GM18502 (cell line): Measurements from ENCODE around the gene AKAP7.

Experiments used
- ATAC-seq: cut with Tn5 transposase; IDR thresholded peaks from one replicate; pipeline ENCODE4 v1.9.1; 2021; ENCODE audit warnings: mild to moderate bottlenecking; ENCODE audit not compliant: unreplicated experiment, poor library complexity

The AKAP7 gene

DNA sequence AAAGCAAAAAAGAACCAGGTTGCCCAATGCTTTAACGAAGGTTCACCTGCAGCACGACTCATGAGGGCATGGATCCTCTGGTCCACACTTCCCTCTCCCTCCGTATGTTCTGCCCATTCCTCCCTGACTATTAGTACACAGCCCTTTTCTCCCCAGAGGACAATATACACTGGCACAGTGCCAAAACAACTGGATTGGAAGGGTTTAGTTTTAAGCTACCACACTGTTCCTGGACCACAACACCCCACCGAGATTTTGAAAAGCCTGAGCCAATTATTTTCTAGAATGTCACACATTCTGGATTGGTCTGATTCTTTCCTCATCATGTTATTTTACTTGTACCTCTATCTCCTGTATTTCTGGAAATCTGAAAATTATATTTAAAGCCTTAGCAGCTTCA is 2.9 kb upstream of the AKAP7 start:
- ATAC-seq, result no peak

- no peak for ATAC-seq
Measured at GRCh38 chr6:131134220-131134979, 867 bp upstream of the AKAP7 start.

GRCh38 chr6:131134980-131135243 is 355 bp upstream of the AKAP7 start:
- no peak for ATAC-seq

DNA sequence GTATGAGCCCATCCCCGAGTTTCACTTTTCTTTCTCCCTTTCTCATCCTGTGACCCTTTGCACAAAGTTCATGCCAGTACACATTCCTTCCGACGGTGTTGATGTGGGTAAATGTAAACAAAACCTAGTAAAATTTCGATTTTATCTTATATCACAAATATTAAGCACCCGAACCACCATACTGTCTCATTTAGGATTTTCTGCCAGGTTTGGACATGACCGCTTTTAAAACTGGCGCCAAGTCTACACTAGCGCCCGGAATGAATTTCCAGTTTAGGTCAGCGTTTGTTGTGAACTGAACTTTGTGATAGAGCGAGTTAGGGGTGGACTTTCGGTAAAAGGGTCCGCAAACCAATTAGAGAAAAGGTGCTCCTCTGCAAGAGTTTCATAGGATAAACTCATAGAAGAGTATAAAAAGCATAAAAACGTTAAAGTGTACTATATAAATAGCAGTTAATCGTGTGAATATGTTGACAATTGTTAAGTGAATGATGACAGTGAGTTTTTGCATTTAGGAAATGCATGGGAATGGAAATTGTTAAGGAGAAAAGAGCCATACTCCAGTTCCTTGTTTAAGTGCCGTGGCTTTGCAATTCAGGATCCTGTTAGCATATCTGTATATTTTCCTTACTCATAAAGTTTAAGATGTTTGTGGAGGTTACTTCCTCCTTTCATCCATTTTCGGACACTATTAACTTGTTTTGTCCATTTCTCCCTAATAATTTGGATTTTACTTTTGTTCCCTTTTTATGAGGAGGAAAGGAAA is 937 bp downstream of the AKAP7 start:
- peak; percentile 11 for ATAC-seq

DNA sequence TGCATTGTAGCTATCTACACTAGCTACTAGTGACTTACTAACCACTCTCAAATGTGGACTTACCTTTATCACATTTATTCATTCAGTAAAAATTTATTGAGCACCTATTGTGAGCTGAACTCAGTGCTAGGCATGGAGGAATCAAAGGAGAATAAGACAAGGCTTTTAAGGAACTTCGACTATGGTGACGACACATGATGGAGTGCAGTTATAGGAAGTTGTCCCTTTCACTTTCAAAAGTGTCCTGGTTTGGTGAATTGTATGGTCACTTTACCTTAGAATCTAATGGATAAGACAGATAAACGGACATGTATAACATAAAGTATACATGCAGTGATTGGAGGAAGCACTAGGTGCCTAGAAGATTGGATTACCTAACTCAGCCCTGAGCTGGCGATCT is 4.3 kb downstream of the AKAP7 start:
- ATAC-seq, result no peak

DNA sequence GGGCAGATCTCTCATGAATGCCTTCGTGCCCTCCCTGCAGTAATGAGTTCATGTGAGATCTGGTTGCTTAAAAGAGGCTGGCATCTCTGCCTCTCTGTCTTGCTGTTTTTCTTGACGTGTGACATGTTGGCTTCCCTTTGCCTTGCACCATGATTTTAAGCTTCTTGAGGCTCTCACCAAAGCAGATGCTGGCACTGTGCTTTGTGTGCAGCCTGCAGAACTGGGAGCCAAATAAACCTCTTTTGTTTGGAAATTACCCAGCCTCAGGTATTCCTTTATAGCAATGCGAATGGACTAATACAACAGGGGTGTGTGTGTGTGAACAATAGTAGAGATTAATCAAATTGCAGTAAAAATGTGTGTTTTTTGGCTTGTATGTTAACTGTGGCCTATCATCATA is 8.1 kb downstream of the AKAP7 start:
- ATAC-seq, result no peak

DNA sequence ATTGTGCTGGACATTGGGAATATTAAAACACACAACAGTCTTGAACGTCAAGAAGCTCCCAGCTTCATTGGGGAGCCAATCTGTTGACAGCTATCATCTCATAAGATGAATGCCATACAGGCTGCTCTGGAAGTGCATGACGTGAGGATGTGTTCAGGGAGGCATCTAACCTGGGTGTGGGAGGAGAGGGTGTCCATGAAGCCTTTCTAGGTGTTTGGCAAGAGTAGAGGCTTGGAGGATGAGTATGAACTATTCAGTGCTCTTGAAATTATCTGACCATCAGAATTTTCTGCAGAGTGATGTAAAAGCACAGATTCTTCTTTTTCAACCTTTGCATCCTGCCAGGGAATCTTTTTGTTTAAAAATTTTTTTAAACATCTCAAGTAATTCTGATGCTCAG is 11.6 kb downstream of the AKAP7 start:
- no peak for ATAC-seq

DNA sequence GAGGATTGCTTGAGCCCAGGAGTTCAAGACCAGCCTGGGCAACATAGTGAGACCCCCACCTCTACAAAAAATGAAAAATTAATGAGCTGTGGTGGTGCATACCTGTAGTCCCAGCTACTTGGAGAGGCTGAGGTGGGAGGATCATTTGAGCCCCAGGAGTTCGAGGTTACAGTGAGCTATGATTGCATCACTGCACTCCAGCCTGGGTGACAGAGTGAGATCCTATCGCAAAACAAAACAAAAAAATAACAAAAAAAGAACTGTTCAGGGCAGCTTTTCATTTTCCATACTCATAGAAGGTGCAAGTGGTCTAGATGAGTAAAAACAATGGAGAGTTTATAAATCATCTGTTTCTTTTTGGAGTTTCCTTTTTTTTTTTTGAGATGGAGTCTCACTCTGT is 21.1 kb downstream of the AKAP7 start:
- no peak for ATAC-seq

- ATAC-seq, result no peak
Measured at GRCh38 chr6:131159578-131159977, 24.3 kb downstream of the AKAP7 start.

GRCh38 chr6:131160254-131160758 is 25.0 kb downstream of the AKAP7 start:
- ATAC-seq, result no peak

DNA sequence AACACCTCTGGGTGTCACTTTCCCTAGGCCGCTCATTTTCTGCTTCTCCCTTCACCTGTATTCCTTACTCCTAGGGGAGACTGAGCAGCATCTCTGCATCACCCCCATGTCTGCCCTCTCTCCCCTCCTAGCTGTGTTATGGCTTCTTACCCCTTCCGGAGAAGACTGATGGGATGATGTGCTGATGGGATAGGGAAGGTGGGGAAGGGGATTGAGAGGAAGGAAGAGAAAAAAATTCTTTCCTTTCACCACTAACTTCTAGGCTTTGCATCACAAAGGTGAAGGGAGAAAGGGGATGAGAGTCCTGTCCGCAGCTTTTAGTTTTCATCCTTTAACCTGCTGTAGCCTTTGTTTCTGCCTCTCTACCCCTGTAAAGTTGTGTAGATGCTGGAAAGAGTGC is 26.7 kb downstream of the AKAP7 start:
- ATAC-seq, result no peak

DNA sequence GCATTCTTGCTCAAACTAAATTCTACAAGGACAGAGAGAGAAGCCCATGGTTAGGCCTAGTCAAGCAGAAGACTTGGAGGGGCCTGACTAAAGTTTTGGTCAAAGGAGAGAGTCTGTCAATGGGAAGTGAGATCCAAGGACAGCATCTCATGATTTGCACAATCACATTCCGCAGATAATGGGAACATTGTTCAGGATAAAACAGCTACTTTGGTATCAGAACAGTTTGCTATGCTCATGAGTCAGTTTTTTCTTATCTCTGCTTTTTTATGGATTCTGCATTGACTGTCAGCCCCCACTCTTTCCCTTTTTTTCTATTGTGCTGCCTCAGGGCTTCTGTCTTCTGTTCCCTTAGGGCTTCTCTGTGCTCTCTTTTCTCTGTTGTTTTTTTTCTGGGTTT is 28.6 kb downstream of the AKAP7 start:
- no peak for ATAC-seq

DNA sequence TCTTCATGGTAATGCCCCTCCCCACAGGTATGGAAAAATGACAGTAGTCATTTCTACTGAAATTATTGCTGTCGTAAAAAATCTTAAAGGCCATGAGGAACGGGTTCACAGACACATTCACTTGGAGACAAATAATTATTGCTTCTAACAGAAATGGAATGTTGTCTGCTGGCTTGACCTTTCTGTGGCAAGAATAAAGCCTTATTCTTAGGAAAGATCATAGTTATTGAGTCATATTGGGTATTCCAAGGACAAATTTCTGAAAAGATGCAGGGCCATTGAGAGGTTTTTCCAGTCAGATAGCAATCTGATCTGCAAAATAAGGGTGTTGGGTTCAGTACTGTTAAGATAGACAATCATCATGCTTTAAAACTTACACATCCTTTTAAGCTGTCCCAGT is 29.2 kb downstream of the AKAP7 start:
- ATAC-seq, result no peak

DNA sequence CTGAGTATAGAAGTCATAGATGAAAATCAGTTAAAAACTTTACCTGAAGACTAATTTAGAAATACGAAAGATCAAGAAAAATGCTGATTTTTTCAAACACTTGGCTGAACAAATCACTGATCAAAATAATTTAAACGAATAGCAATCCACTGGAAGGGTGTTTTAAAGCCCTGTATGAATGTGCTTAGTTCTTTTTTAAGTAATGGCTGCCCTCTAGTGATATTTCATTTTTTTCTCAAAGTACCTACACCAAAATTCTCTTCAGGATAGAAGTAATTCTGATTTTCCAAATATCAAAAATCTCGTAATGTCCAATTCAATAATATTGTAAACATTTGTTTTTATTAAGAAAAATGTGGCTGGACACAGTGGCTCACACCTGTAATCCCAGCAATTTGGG is 32.5 kb downstream of the AKAP7 start:
- no peak for ATAC-seq

DNA sequence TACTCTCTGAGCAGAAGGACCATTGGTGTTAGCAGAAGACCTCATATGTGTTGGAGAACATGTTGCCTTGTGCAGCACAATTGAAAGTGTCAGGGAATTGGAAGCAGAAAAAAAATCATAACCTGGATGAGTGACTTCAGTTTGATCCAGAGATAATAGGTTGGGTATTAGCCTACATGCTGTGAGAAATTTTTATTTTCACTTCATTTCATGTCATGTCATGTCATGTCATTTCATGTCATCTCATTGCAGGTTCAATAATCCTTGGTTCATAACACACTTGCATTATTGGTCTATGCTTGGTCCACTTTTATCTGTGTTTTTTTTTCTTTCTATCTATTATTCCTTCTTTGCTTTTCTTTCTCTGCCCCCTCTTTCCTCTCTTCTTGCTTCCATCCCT is 34.3 kb downstream of the AKAP7 start:
- no peak for ATAC-seq

- no peak for ATAC-seq
Measured at GRCh38 chr6:131172222-131172621, 37.0 kb downstream of the AKAP7 start.

GRCh38 chr6:131173680-131174079 is 38.4 kb downstream of the AKAP7 start:
- ATAC-seq, result no peak

DNA sequence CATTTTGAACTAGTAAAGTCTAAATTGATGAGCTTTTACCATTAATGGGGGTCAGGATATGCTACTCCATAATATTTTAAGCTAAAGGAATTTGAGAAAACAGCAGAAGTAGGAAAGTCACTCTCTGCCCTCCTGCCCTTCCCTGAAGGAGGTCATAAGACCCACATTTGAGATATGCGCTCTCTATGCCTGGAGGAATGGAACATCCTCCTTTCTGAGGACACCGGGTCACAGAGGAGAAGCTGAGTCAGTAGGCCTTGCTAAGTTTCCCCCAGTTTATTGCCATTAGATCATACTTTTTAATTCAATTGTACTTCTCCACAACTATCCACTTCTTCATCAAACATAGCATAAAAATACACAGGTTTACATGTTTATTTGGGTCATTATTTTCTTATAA is 40.3 kb downstream of the AKAP7 start:
- no peak for ATAC-seq

DNA sequence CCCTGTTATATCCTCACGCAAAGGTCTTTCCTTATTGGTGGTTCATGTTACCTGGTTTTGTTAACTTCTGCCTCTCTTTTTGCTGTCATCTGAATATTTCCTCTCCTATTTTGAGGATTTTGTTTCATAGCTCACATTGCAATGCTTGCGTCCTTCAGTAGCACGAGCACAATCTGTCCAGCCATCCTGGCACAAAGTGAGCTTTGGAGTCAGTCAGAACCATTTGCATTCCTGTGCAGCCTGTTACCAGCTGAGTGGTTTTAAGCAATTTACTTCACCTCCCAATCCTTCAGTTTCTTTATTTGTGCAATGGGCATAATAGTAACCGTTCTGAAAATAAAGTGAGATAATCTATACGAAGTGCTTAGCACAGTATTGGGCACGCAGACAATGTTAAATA is 42.7 kb downstream of the AKAP7 start:
- ATAC-seq, result no peak

- ATAC-seq, result peak; percentile 78
Measured at GRCh38 chr6:131182991-131183425, 47.7 kb downstream of the AKAP7 start.

DNA sequence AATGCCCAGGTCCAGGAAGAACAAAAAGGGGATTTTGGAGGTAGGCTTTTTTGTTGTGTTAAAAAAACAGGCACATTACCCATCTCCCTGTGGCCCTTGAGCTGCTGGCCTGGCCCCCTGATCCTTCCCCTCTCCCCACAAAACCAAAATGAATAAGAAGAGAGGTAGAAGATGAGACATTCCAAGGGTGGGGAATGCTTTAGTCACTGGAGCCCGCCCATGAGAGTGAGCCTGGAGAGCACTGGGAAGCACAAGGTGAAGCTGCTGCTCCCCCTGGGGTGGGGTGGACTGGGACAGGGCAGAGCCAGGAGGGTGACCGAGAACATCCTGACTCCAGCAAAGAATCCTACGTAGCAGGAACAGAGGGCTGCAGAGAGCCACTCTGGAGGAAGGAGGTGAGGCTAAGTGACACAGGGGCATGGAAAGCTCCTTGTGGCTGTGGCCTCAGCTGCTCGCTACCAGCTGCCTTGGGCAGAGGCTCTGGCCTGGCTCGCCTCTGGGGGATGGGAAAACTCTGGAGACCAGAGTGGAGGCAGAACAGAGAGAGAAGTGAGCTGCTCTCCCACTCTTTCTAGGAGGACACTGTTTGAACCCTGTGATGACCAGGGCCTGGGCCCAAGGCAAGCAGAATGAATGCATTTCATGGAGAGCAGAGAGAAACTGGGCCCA is 48.3 kb downstream of the AKAP7 start:
- ATAC-seq, result no peak
